ENCODE results near the gene ANKRD13D. TPM values are rescaled to one million over a fixed set of nuclear protein-coding genes. Genes with fewer than 3 reads are reported as not detected.

ANKRD13D gene
- total and polyA plus RNA-seq, 8 donors, result 9.8 to 60.7 (median 14.9) TPM

- TF ChIP-seq, protein P1, sequence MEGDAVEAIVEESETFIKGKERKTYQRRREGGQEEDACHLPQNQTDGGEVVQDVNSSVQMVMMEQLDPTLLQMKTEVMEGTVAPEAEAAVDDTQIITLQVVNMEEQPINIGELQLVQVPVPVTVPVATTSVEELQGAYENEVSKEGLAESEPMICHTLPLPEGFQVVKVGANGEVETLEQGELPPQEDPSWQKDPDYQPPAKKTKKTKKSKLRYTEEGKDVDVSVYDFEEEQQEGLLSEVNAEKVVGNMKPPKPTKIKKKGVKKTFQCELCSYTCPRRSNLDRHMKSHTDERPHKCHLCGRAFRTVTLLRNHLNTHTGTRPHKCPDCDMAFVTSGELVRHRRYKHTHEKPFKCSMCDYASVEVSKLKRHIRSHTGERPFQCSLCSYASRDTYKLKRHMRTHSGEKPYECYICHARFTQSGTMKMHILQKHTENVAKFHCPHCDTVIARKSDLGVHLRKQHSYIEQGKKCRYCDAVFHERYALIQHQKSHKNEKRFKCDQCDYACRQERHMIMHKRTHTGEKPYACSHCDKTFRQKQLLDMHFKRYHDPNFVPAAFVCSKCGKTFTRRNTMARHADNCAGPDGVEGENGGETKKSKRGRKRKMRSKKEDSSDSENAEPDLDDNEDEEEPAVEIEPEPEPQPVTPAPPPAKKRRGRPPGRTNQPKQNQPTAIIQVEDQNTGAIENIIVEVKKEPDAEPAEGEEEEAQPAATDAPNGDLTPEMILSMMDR (IDR thresholded peaks at IDR 0.05), result no peak
- peak in 3 of 6 donors; percentile 34 to 60 (median 50) for DNase-seq
- Histone ChIP-seq H3K4me3 (peak overlapping the region in 1 of 4 donors; percentile 26), H3K27me3 (no peaks in the 10 kb centered on the region), H3K27ac (peak overlapping the region in 3 of 4 donors; percentile 49 to 76 (median 59)), H3K4me1 (peaks cover 0 to 17% (median 0%) of the 10 kb centered on the region in 3 donors), H3K9me3 (no peaks in the 10 kb centered on the region), H3K36me3 (peaks cover 0 to 27% (median 18%) of the 10 kb centered on the region in 3 donors)
- ATAC-seq, result peak in 2 of 4 donors; percentile 33 to 50
- intact Hi-C loops (cut with DNase I), result no loop called here
- FAIRE-seq, result no peak
- WGBS, 2 donors, result 74 to 78% methylated on average over 11 to 16 of the region's 16 CpGs
Observed at GRCh38 chr11:67276781-67277230, 12.3 kb upstream of the ANKRD13D start.

- DNase-seq (peak in 4 of 6 donors; percentile 45 to 76 (median 69)), ATAC-seq (peak in 3 of 4 donors; percentile 64 to 78 (median 76)), FAIRE-seq (no peak)
- H3K9me3 ChIP-seq, result no peaks in the 10 kb centered on the region
- 72 to 73% methylated on average over 23 to 24 of the region's 24 CpGs for WGBS, 2 donors
- peaks cover 0 to 17% (median 0%) of the 10 kb centered on the region in 3 donors for H3K4me1 ChIP-seq
- no peaks in the 10 kb centered on the region for H3K27me3 ChIP-seq
- intact Hi-C loops (cut with DNase I), result no loop called here
- H3K36me3 ChIP-seq, result peaks cover 0 to 33% (median 24%) of the 10 kb centered on the region in 3 donors
- peak overlapping the region in 3 of 4 donors; percentile 49 to 76 (median 59) for H3K27ac ChIP-seq
- TF ChIP-seq, protein P1 (IDR thresholded peaks at IDR 0.05), result no peak
- peak overlapping the region in 1 of 4 donors; percentile 26 for H3K4me3 ChIP-seq
Observed at GRCh38 chr11:67277231-67277961, 11.7 kb upstream of the ANKRD13D start.

- peak overlapping the region in 1 of 4 donors; percentile 26 for H3K4me3 ChIP-seq
Observed at GRCh38 chr11:67278135-67278938, 10.8 kb upstream of the ANKRD13D start.

GRCh38 chr11:67278939-67279588 is 10.0 kb upstream of the ANKRD13D start:
- intact Hi-C loops (cut with DNase I), result no loop called here
- Histone ChIP-seq H3K27me3 (no peaks in the 10 kb centered on the region), H3K27ac (peak overlapping the region in 1 of 4 donors; percentile 55), H3K9me3 (no peaks in the 10 kb centered on the region), H3K4me3 (no peak overlapping the region), H3K4me1 (peaks cover 0 to 12% (median 0%) of the 10 kb centered on the region in 3 donors), H3K36me3 (peaks cover 0 to 46% (median 34%) of the 10 kb centered on the region in 3 donors)
- DNase-seq (peak in 1 of 6 donors; percentile 42), ATAC-seq (no peak), FAIRE-seq (no peak)
- TF ChIP-seq, protein P1 (IDR thresholded peaks at IDR 0.05), result no peak
- WGBS, 2 donors, result 88 to 89% methylated on average over 13 to 14 of the region's 14 CpGs

More at GRCh38 chr11:67278135-67278938, 10.8 kb upstream of the ANKRD13D start:
- peaks cover 0 to 42% (median 27%) of the 10 kb centered on the region in 3 donors for H3K36me3 ChIP-seq
- intact Hi-C loops (cut with DNase I), result no loop called here
- H3K27ac ChIP-seq, result peak overlapping the region in 2 of 4 donors; percentile 55 to 66
- H3K27me3 ChIP-seq, result no peaks in the 10 kb centered on the region
- TF ChIP-seq, protein P1 (IDR thresholded peaks at IDR 0.05), result no peak
- no peaks in the 10 kb centered on the region for H3K9me3 ChIP-seq
- peak in 3 of 6 donors; percentile 30 to 65 (median 50) for DNase-seq
- no peak for ATAC-seq
- FAIRE-seq, result no peak
- H3K4me1 ChIP-seq, result peaks cover 0 to 17% (median 0%) of the 10 kb centered on the region in 3 donors
- WGBS, 2 donors, result 86 to 91% methylated on average over 14 of the region's 14 CpGs
